Measurements from ENCODE around the gene NTRK3. TPM values are rescaled to one million over a fixed set of nuclear protein-coding genes. Genes with fewer than 3 reads are reported as not detected.

Gene NTRK3
- total RNA-seq, 6 experiments from 2014 or later = 0.02 TPM; not detected in 5

GRCh38 chr15:88118035-88118434 is 138.5 kb downstream of the NTRK3 start:
- no peak for DNase-seq
- Mint-ChIP-seq H3K9me3 (peaks cover 28% of the 10 kb centered on the region), H3K4me3 (no peak overlapping the region), H3K27me3 (ENCODE audit: insufficient read depth) (no peaks in the 10 kb centered on the region), H3K36me3 (ENCODE audit: low read depth) (no peaks in the 10 kb centered on the region; the same call in 1 of the 2 replicates), H3K27ac (no peak overlapping the region), H3K4me1 (ENCODE audit: low read depth) (no peaks in the 10 kb centered on the region)
- TF ChIP-seq CTCF (IDR thresholded peaks at IDR 0.05) = no peak

GRCh38 chr15:88115486-88116152 is 140.9 kb downstream of the NTRK3 start:
- no peak overlapping the region for H3K4me3 Mint-ChIP-seq
- H3K36me3 Mint-ChIP-seq (ENCODE audit: low read depth) = no peaks in the 10 kb centered on the region; the same call in 1 of the 2 replicates
- no peak for TF ChIP-seq CTCF (IDR thresholded peaks at IDR 0.05)
- H3K4me1 Mint-ChIP-seq (ENCODE audit: low read depth) = no peaks in the 10 kb centered on the region
- peaks cover 26% of the 10 kb centered on the region for H3K9me3 Mint-ChIP-seq
- no peaks in the 10 kb centered on the region for H3K27me3 Mint-ChIP-seq (ENCODE audit: insufficient read depth)
- no peak for DNase-seq
- H3K27ac Mint-ChIP-seq = no peak overlapping the region

GRCh38 chr15:88113613-88114308 is 142.8 kb downstream of the NTRK3 start:
- no peak for DNase-seq
- Mint-ChIP-seq H3K4me1 (ENCODE audit: low read depth) (no peaks in the 10 kb centered on the region), H3K27me3 (ENCODE audit: insufficient read depth) (no peaks in the 10 kb centered on the region; the same call in 1 of the 2 replicates), H3K9me3 (peaks cover 30% of the 10 kb centered on the region), H3K27ac (no peak overlapping the region), H3K4me3 (no peak overlapping the region), H3K36me3 (ENCODE audit: low read depth) (no peaks in the 10 kb centered on the region; the same call in 1 of the 2 replicates)
- no peak for TF ChIP-seq CTCF (IDR thresholded peaks at IDR 0.05)

GRCh38 chr15:88108991-88109390 is 147.5 kb downstream of the NTRK3 start:
- no peak for TF ChIP-seq CTCF (IDR thresholded peaks at IDR 0.05)
- Mint-ChIP-seq H3K9me3 (peaks cover 33% of the 10 kb centered on the region), H3K4me1 (ENCODE audit: low read depth) (no peaks in the 10 kb centered on the region), H3K27ac (no peak overlapping the region), H3K36me3 (ENCODE audit: low read depth) (no peaks in the 10 kb centered on the region), H3K4me3 (no peak overlapping the region), H3K27me3 (ENCODE audit: insufficient read depth) (no peaks in the 10 kb centered on the region; the same call in 1 of the 2 replicates)
- no peak for DNase-seq

- Mint-ChIP-seq H3K27ac (no peak overlapping the region), H3K36me3 (ENCODE audit: low read depth) (no peaks in the 10 kb centered on the region), H3K9me3 (peaks cover 28% of the 10 kb centered on the region), H3K4me3 (no peak overlapping the region), H3K4me1 (ENCODE audit: low read depth) (no peaks in the 10 kb centered on the region), H3K27me3 (ENCODE audit: insufficient read depth) (no peaks in the 10 kb centered on the region; the same call in 1 of the 2 replicates)
- TF ChIP-seq CTCF (IDR thresholded peaks at IDR 0.05) = no peak
- DNase-seq = no peak
Observed at GRCh38 chr15:88108477-88108876, 148.1 kb downstream of the NTRK3 start.

Measured in HFFc6 (cell line).